H9 (cell line): ENCODE measurements around the gene ASIC1. TPM values are rescaled to one million over a fixed set of nuclear protein-coding genes. Genes with fewer than 3 reads are reported as not detected.

Experiments
- DNase-seq: peaks from one replicate; pipeline ENCODE4 v3.0.0-alpha.2; 2017
- H2AFZ ChIP-seq: one replicate; pipeline ENCODE4 v1.6.1; 2013; ENCODE audit warnings: mild to moderate bottlenecking, low read length, control low read depth, moderate library complexity
- H2AK5ac ChIP-seq: 2 replicates; pipeline ENCODE4 v1.6.1; 2013; ENCODE audit warnings: low read length, control low read depth, mixed read lengths; ENCODE audit not compliant: insufficient read length
- H2BK120ac ChIP-seq: one replicate; pipeline ENCODE4 v1.6.1; 2013; ENCODE audit warnings: low read depth, mild to moderate bottlenecking, low read length, control low read depth, inconsistent platforms; ENCODE audit not compliant: poor library complexity, severe bottlenecking
- H2BK12ac ChIP-seq: 2 replicates; pipeline ENCODE4 v1.6.1; 2013; ENCODE audit warnings: low read length, control low read depth, mixed read lengths, low read depth; ENCODE audit not compliant: insufficient read length
- H2BK15ac ChIP-seq: 2 replicates; pipeline ENCODE4 v1.6.1; 2013; ENCODE audit warnings: low read depth, low read length, control low read depth
- H2BK20ac ChIP-seq: one replicate; pipeline ENCODE4 v1.6.1; 2013; ENCODE audit warnings: low read depth, mild to moderate bottlenecking, low read length, control low read depth, inconsistent platforms; ENCODE audit not compliant: poor library complexity, severe bottlenecking
- H2BK5ac ChIP-seq: 2 replicates; pipeline ENCODE4 v1.6.1; 2013; ENCODE audit warnings: low read length, control low read depth, mixed read lengths; ENCODE audit not compliant: insufficient read length
- H3K14ac ChIP-seq: 2 replicates; pipeline ENCODE4 v1.6.1; 2013; ENCODE audit warnings: low read length, control low read depth; ENCODE audit not compliant: insufficient read depth
- H3K18ac ChIP-seq: 2 replicates; pipeline ENCODE4 v1.6.1; 2013; ENCODE audit warnings: low read depth, mild to moderate bottlenecking, mixed read lengths, low read length, control low read depth; ENCODE audit not compliant: insufficient read length
- H3K23ac ChIP-seq: 2 replicates; pipeline ENCODE4 v1.6.1; 2013; ENCODE audit warnings: low read length, control low read depth, mixed read lengths, low read depth; ENCODE audit not compliant: insufficient read length
- H3K23me2 ChIP-seq: 2 replicates; pipeline ENCODE4 v1.6.1; 2013; ENCODE audit warnings: low read depth, mild to moderate bottlenecking, mixed read lengths, low read length, control low read depth; ENCODE audit not compliant: insufficient read length, poor library complexity, severe bottlenecking
- H3K27ac ChIP-seq: 2 replicates; pipeline ENCODE4 v1.5.1; 2013; ENCODE audit warnings: low read length, control low read depth, mixed read lengths, low read depth; ENCODE audit not compliant: insufficient read length
- H3K27me3 ChIP-seq: 2 replicates; pipeline ENCODE4 v1.6.1; 2013; ENCODE audit warnings: low read length, control low read depth, inconsistent platforms; ENCODE audit not compliant: insufficient read depth
- H3K4ac ChIP-seq: 2 replicates; pipeline ENCODE4 v1.6.1; 2013; ENCODE audit warnings: low read depth, mild to moderate bottlenecking, control low read depth, inconsistent platforms, low read length, moderate library complexity
- H3K4me1 ChIP-seq: 2 replicates; pipeline ENCODE4 v1.6.1; 2013; ENCODE audit warnings: low read length, control low read depth, inconsistent platforms; ENCODE audit not compliant: insufficient read depth
- H3K4me2 ChIP-seq: 2 replicates; pipeline ENCODE4 v1.6.1; 2013; ENCODE audit warnings: low read length, control low read depth, mixed read lengths; ENCODE audit not compliant: insufficient read length, insufficient read depth
- H3K56ac ChIP-seq: 2 replicates; pipeline ENCODE4 v1.6.1; 2013; ENCODE audit warnings: low read depth, mild to moderate bottlenecking, mixed read lengths, low read length, control low read depth; ENCODE audit not compliant: insufficient read length
- H3K79me1 ChIP-seq: 2 replicates; pipeline ENCODE4 v1.6.1; 2013; ENCODE audit warnings: low read depth, mild to moderate bottlenecking, moderate library complexity, low read length, control low read depth, inconsistent platforms; ENCODE audit not compliant: insufficient read depth, poor library complexity, severe bottlenecking
- H3K79me2 ChIP-seq: 2 replicates; pipeline ENCODE4 v1.6.1; 2013; ENCODE audit warnings: low read length, control low read depth, inconsistent platforms; ENCODE audit not compliant: insufficient read depth
- H3K9ac ChIP-seq: 2 replicates; pipeline ENCODE4 v1.6.1; 2013; ENCODE audit warnings: low read length, control low read depth, mixed read lengths; ENCODE audit not compliant: insufficient read length; ENCODE audit errors: extremely low read depth
- H3K9me3 ChIP-seq: one replicate; pipeline ENCODE4 v1.6.1; 2013; ENCODE audit warnings: low read depth, low read length, inconsistent platforms; ENCODE audit not compliant: control insufficient read depth
- H3T11ph ChIP-seq: one replicate; pipeline ENCODE4 v1.6.1; 2013; ENCODE audit warnings: mild to moderate bottlenecking, low read length, control low read depth, inconsistent platforms
- H4K20me1 ChIP-seq: one replicate; pipeline ENCODE4 v1.6.1; 2013; ENCODE audit not compliant: control insufficient read depth, insufficient read length, insufficient read depth
- H4K5ac ChIP-seq: 2 replicates; pipeline ENCODE4 v1.6.1; 2013; ENCODE audit warnings: low read depth, mild to moderate bottlenecking, mixed read lengths, low read length, control low read depth; ENCODE audit not compliant: insufficient read length
- H4K8ac ChIP-seq: replicated peaks from 2 replicates; pipeline ENCODE4 v1.6.1; 2013; ENCODE audit warnings: low read length, control low read depth, mixed read lengths, low read depth; ENCODE audit not compliant: insufficient read length
- H4K91ac ChIP-seq: 2 replicates; pipeline ENCODE4 v1.6.1; 2013; ENCODE audit warnings: low read depth, mild to moderate bottlenecking, moderate library complexity, mixed read lengths, low read length, control low read depth; ENCODE audit not compliant: insufficient read length
- H3K27ac Mint-ChIP-seq, 3 experiments: 2 replicates in 2 of 3; 3 replicates in 1 of 3; pipeline ENCODE4 v1.8.0; 2020 to 2021; ENCODE audit warnings: mixed read lengths in 3 of 3, mild to moderate bottlenecking in 1 of 3, moderate library complexity in 1 of 3
- H3K27me3 Mint-ChIP-seq: 2 replicates; pipeline ENCODE4 v1.8.0; 2021; ENCODE audit warnings: low read depth, mild to moderate bottlenecking, moderate library complexity, mixed read lengths
- H3K36me3 Mint-ChIP-seq, 3 experiments: 2 replicates in 2 of 3; 3 replicates in 1 of 3; pipeline ENCODE4 v1.8.0; 2020 to 2021; ENCODE audit warnings: low read depth in 3 of 3, mixed read lengths in 3 of 3; ENCODE audit not compliant: insufficient read depth in 1 of 3
- H3K4me1 Mint-ChIP-seq, 2 experiments: 2 replicates each; pipeline ENCODE4 v1.8.0; 2020; ENCODE audit warnings: mixed read lengths in 2 of 2
- H3K4me3 Mint-ChIP-seq, 2 experiments: 2 replicates in 1 of 2; 3 replicates in 1 of 2; pipeline ENCODE4 v1.8.0; 2020 to 2021; ENCODE audit warnings: mild to moderate bottlenecking in 2 of 2, mixed read lengths in 2 of 2, moderate library complexity in 1 of 2
- H3K9me3 Mint-ChIP-seq, 2 experiments: 2 replicates in 1 of 2; 3 replicates in 1 of 2; pipeline ENCODE4 v1.8.0; 2020; ENCODE audit warnings: mild to moderate bottlenecking in 2 of 2, mixed read lengths in 2 of 2, moderate library complexity in 1 of 2
- WGBS: extraction: QIAGEN DNeasy Blood & Tissue Kit; methylation state at CpG from one replicate; pipeline ENCODE4 v1.1.7; 2013; ENCODE audit warnings: missing lambda C conversion rate, low lambda C conversion rate, mixed read lengths; ENCODE audit not compliant: insufficient read length; ENCODE audit errors: extremely low coverage; 5-methylcytosine and 5-hydroxymethylcytosine counted together
- total RNA-seq: library from RNA; stranded (reverse); gene quantifications from 2 replicates; pipeline ENCODE4 v1.2.1, GENCODE V29; 2021
- TF ChIP-seq, protein P1 (sequence below): fragments of 200-600 bp; sonication (generic); conservative IDR thresholded peaks from 3 replicates; pipeline ENCODE4 v1.8.0; 2021; ENCODE audit warnings: antibody characterized with exemption, mild to moderate bottlenecking

Gene ASIC1
- total RNA-seq, 1 experiment from 2014 or later = 3.9 TPM

DNA sequence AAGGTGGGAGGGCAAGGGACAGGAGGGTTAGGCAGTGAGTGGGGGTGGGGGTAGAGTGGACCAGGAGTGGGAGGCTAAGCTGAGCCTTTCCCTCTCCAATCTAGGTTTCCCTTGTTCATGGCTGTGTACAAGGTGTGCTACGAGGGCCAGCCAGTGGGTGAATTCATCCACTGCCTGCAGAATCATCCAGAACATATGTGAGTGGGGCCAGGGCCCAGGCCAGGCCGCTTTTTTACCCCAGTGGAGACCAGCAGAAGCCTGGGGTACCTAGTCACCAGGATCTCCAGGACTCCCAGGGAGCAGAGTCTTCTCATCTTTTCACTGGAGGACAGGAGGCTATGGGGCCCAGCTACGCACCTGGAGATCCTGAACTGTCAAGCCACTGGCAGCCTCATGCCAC, 51.9 kb downstream of the ASIC1 start:
- Histone ChIP-seq H2AFZ (no peak overlapping the region), H3K14ac (no peak overlapping the region), H2AK5ac (no peak overlapping the region), H3K23me2 (peaks cover 3% of the 10 kb centered on the region), H3K27me3 (no peaks in the 10 kb centered on the region), H3K9ac (no peak overlapping the region), H3K4me1 (peaks cover 10% of the 10 kb centered on the region; the same call in 1 of the 2 replicates), H4K20me1 (no peaks in the 10 kb centered on the region), H4K5ac (no peak overlapping the region), H4K91ac (no peak overlapping the region), H3K23ac (no peak overlapping the region), H3K56ac (no peak overlapping the region), H2BK20ac (no peak overlapping the region), H3K79me2 (no peaks in the 10 kb centered on the region), H3K79me1 (no peaks in the 10 kb centered on the region), H3K27ac (no peak overlapping the region), H3T11ph (no peak overlapping the region), H3K4me2 (no peak overlapping the region), H2BK12ac (no peak overlapping the region), H3K18ac (no peak overlapping the region), H3K9me3 (no peaks in the 10 kb centered on the region), H3K4ac (no peak overlapping the region), H2BK15ac (no peak overlapping the region), H2BK5ac (no peak overlapping the region), H2BK120ac (no peak overlapping the region), H4K8ac (no peak overlapping the region)
- no CpG with 5 or more reads among the region's 3 CpGs for WGBS
- no peak for DNase-seq
- TF ChIP-seq, protein P1, sequence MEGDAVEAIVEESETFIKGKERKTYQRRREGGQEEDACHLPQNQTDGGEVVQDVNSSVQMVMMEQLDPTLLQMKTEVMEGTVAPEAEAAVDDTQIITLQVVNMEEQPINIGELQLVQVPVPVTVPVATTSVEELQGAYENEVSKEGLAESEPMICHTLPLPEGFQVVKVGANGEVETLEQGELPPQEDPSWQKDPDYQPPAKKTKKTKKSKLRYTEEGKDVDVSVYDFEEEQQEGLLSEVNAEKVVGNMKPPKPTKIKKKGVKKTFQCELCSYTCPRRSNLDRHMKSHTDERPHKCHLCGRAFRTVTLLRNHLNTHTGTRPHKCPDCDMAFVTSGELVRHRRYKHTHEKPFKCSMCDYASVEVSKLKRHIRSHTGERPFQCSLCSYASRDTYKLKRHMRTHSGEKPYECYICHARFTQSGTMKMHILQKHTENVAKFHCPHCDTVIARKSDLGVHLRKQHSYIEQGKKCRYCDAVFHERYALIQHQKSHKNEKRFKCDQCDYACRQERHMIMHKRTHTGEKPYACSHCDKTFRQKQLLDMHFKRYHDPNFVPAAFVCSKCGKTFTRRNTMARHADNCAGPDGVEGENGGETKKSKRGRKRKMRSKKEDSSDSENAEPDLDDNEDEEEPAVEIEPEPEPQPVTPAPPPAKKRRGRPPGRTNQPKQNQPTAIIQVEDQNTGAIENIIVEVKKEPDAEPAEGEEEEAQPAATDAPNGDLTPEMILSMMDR = no peak
- H3K4me1 Mint-ChIP-seq = peaks cover 17 to 30% of the 10 kb centered on the region in 2 experiments
- H3K4me3 Mint-ChIP-seq = no peak overlapping the region
- H3K27me3 Mint-ChIP-seq = peaks cover 2% of the 10 kb centered on the region
- no peaks in the 10 kb centered on the region; a peak in 1 of 7 replicates for H3K36me3 Mint-ChIP-seq
- no peaks in the 10 kb centered on the region for H3K9me3 Mint-ChIP-seq
- H3K27ac Mint-ChIP-seq = no peak overlapping the region
